Liver (tissue), 9 donors: ENCODE measurements around the gene FSCB. TPM values are rescaled to one million over a fixed set of nuclear protein-coding genes. Genes with fewer than 3 reads are reported as not detected.

Experiments used
- DNase-seq: peaks from one replicate; pipeline ENCODE4 v3.0.0-alpha.2; 2017; ENCODE audit warnings: low spot score
- H3K27ac ChIP-seq, 2 donors: one replicate each; pipeline ENCODE4 v1.7.0; 2013; ENCODE audit warnings: inconsistent platforms in 2 of 2, low read length in 2 of 2, control low read depth in 1 of 2, low read depth in 1 of 2, mild to moderate bottlenecking in 1 of 2
- H3K27me3 ChIP-seq, 4 donors: one replicate each; pipeline versions ENCODE4 v1.6.1 to v1.7.0; 2013; ENCODE audit warnings: low read length in 3 of 4, inconsistent platforms in 1 of 4, mild to moderate bottlenecking in 1 of 4, moderate library complexity in 1 of 4; ENCODE audit not compliant: control insufficient read depth in 4 of 4, insufficient read depth in 4 of 4
- H3K36me3 ChIP-seq, 4 donors: one replicate each; pipeline versions ENCODE4 v1.6.1 to v1.7.0; 2013; ENCODE audit warnings: low read length in 3 of 4, mild to moderate bottlenecking in 3 of 4, low read depth in 1 of 4, moderate library complexity in 1 of 4; ENCODE audit not compliant: control insufficient read depth in 4 of 4, insufficient read depth in 3 of 4
- H3K4me1 ChIP-seq, 4 donors: one replicate each; pipeline versions ENCODE4 v1.6.1 to v1.7.0; 2013; ENCODE audit warnings: low read length in 3 of 4, mild to moderate bottlenecking in 3 of 4, moderate library complexity in 1 of 4; ENCODE audit not compliant: control insufficient read depth in 4 of 4, insufficient read depth in 4 of 4
- H3K4me3 ChIP-seq, 3 donors: one replicate each; pipeline versions ENCODE4 v1.6.1 to v1.7.0; 2013; ENCODE audit warnings: low read length in 3 of 3, control low read depth in 1 of 3, low read depth in 1 of 3, mild to moderate bottlenecking in 1 of 3
- H3K9ac ChIP-seq, 2 donors: one replicate each; pipeline ENCODE4 v1.7.0; 2013; ENCODE audit warnings: low read length in 2 of 2, mild to moderate bottlenecking in 2 of 2, moderate library complexity in 2 of 2, control low read depth in 1 of 2, low read depth in 1 of 2
- H3K9me3 ChIP-seq, 4 donors: one replicate each; pipeline versions ENCODE4 v1.6.1 to v1.7.0; 2013; ENCODE audit warnings: low read length in 3 of 4; ENCODE audit not compliant: control insufficient read depth in 4 of 4
- CTCF ChIP-seq: fragments of 150-350 bp; IDR thresholded peaks from 2 replicates; pipeline ENCODE4 v1.5.1; 2017; ENCODE audit warnings: improper control_type of control experiment, low read depth, low read length; ENCODE audit not compliant: missing input control
- EGR1 ChIP-seq, 2 donors: IDR thresholded peaks; 2 replicates each; pipeline ENCODE4 v1.6.1; 2016 to 2018; ENCODE audit warnings: antibody characterized with exemption in 2 of 2, low read depth in 2 of 2
- FOXA1 ChIP-seq: IDR thresholded peaks from 2 replicates; pipeline ENCODE4 v1.6.1; 2016; ENCODE audit warnings: antibody characterized with exemption
- FOXA2 ChIP-seq: IDR thresholded peaks from 2 replicates; pipeline ENCODE4 v1.6.1; 2016; ENCODE audit warnings: antibody characterized with exemption
- GABPA ChIP-seq, 2 donors: IDR thresholded peaks in 1 of 2; conservative IDR thresholded peaks in 1 of 2; 2 replicates each; pipeline ENCODE4 v1.6.1; 2016; ENCODE audit warnings: antibody characterized with exemption in 2 of 2, mild to moderate bottlenecking in 1 of 2, moderate library complexity in 1 of 2
- HNF4A ChIP-seq, 2 donors: conservative IDR thresholded peaks; 2 replicates each; pipeline ENCODE4 v1.6.1; 2016; ENCODE audit warnings: antibody characterized with exemption in 2 of 2, mild to moderate bottlenecking in 2 of 2
- HNF4G ChIP-seq: IDR thresholded peaks from 2 replicates; pipeline ENCODE4 v1.6.1; 2016; ENCODE audit warnings: antibody characterized with exemption
- JUND ChIP-seq, 2 donors: IDR thresholded peaks; 2 replicates each; pipeline ENCODE4 v1.6.1; 2016; ENCODE audit warnings: antibody characterized with exemption in 2 of 2
- MAX ChIP-seq: IDR thresholded peaks from 2 replicates; pipeline ENCODE4 v1.6.1; 2016; ENCODE audit warnings: antibody characterized with exemption
- NR2F2 ChIP-seq: IDR thresholded peaks from 2 replicates; pipeline ENCODE4 v1.6.1; 2016; ENCODE audit warnings: antibody characterized with exemption
- RAD21 ChIP-seq, 2 donors: IDR thresholded peaks; 2 replicates each; pipeline ENCODE4 v1.6.1; 2016; ENCODE audit warnings: antibody characterized with exemption in 2 of 2, mild to moderate bottlenecking in 2 of 2
- REST ChIP-seq: IDR thresholded peaks from 2 replicates; pipeline ENCODE4 v1.6.1; 2016; ENCODE audit warnings: antibody characterized with exemption, mild to moderate bottlenecking
- RXRA ChIP-seq, 2 donors: IDR thresholded peaks; 2 replicates each; pipeline ENCODE4 v1.6.1; 2017 to 2018; ENCODE audit warnings: antibody characterized with exemption in 2 of 2, mild to moderate bottlenecking in 1 of 2
- SP1 ChIP-seq: IDR thresholded peaks from 2 replicates; pipeline ENCODE4 v1.6.1; 2018; ENCODE audit warnings: antibody characterized with exemption, mild to moderate bottlenecking
- TAF1 ChIP-seq: conservative IDR thresholded peaks from 2 replicates; pipeline ENCODE4 v1.6.1; 2016; ENCODE audit warnings: antibody characterized with exemption, mild to moderate bottlenecking
- YY1 ChIP-seq: IDR thresholded peaks from 2 replicates; pipeline ENCODE4 v1.6.1; 2016; ENCODE audit warnings: antibody characterized with exemption, mild to moderate bottlenecking
- polyA plus RNA-seq, 2 donors: library from polyadenylated mRNA; stranded (reverse) in 1 of 2; unstranded in 1 of 2; fragments of 200-250 nt in 1 of 2; fragments of >200 nt in 1 of 2; fragmentation: Nextera tagmentation in 1 of 2; extraction: Ambion mirVana in 1 of 2; gene quantifications; one replicate each; pipeline versions ENCODE4 v1.2.1 to v1.2.3, GENCODE V29; 2013 to 2015
- total RNA-seq, 2 donors: library from RNA; depleted of rRNA; stranded (reverse); fragments of >200 nt; gene quantifications; one replicate each; pipeline ENCODE4 v1.2.3, GENCODE V29; 2014
- TF ChIP-seq, protein P1 (sequence below): IDR thresholded peaks from 2 replicates; pipeline ENCODE4 v1.6.1; 2016; ENCODE audit warnings: antibody characterized with exemption
- TF ChIP-seq, protein P2 (sequence below): IDR thresholded peaks from 2 replicates; pipeline ENCODE4 v1.6.1; 2016; ENCODE audit warnings: antibody characterized with exemption
- donor health status: healthy.
- donor health status: healthy.
- donor health status: healthy.
- donor health status: healthy.
- donor health status: healthy.

FSCB gene
- total and polyA plus RNA-seq, 4 donors: not detected

- H3K9me3 ChIP-seq: no peaks in the 10 kb centered on the region
- no peaks in the 10 kb centered on the region for H3K27me3 ChIP-seq
- no peaks in the 10 kb centered on the region for H3K36me3 ChIP-seq
- no peak overlapping the region for H3K9ac ChIP-seq
- no peak overlapping the region for H3K4me3 ChIP-seq
- no peak for DNase-seq
- TF ChIP-seq NR2F2 (no peak), EGR1 (IDR thresholded peaks at IDR 0.05; ENCODE audit: low read depth in 2 of 2) (no peak), SP1 (no peak), FOXA1 (no peak), RXRA (IDR thresholded peaks at IDR 0.05) (no peak), REST (no peak), TAF1 (no peak), JUND (IDR thresholded peaks at IDR 0.05) (no peak), MAX (no peak), HNF4A (conservative IDR thresholded peaks at IDR 0.05) (no peak), GABPA (IDR thresholded peaks at IDR 0.05 in 1 of 2, conservative IDR thresholded peaks at IDR 0.05 in 1 of 2) (no peak), YY1 (no peak), FOXA2 (no peak), HNF4G (no peak), RAD21 (IDR thresholded peaks at IDR 0.05) (no peak), CTCF (no peak)
- TF ChIP-seq, protein P1, sequence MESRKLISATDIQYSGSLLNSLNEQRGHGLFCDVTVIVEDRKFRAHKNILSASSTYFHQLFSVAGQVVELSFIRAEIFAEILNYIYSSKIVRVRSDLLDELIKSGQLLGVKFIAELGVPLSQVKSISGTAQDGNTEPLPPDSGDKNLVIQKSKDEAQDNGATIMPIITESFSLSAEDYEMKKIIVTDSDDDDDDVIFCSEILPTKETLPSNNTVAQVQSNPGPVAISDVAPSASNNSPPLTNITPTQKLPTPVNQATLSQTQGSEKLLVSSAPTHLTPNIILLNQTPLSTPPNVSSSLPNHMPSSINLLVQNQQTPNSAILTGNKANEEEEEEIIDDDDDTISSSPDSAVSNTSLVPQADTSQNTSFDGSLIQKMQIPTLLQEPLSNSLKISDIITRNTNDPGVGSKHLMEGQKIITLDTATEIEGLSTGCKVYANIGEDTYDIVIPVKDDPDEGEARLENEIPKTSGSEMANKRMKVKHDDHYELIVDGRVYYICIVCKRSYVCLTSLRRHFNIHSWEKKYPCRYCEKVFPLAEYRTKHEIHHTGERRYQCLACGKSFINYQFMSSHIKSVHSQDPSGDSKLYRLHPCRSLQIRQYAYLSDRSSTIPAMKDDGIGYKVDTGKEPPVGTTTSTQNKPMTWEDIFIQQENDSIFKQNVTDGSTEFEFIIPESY: no peak
- TF ChIP-seq, protein P2, sequence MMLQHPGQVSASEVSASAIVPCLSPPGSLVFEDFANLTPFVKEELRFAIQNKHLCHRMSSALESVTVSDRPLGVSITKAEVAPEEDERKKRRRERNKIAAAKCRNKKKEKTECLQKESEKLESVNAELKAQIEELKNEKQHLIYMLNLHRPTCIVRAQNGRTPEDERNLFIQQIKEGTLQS: no peak
- no peaks in the 10 kb centered on the region for H3K4me1 ChIP-seq
- no peak overlapping the region for H3K27ac ChIP-seq
These were observed 38.3 kb downstream of the FSCB start for GRCh38 chr14:44468771-44469170.
